ENCODE measurements around the gene TBCEL.

TBCEL gene

GRCh38 chr11:121138259-121138658 lies 114.4 kb downstream of the TBCEL start:
- no peak overlapping the region for H3K4me3 ChIP-seq (ENCODE audit: insufficient read depth, low read length, poor library complexity, severe bottlenecking)

GRCh38 chr11:121140369-121140768 lies 116.5 kb downstream of the TBCEL start:
- Histone ChIP-seq H3K79me2 (ENCODE audit: insufficient read depth, low read length) (no peaks in the 10 kb centered on the region), H3K9me2 (replicated peaks; ENCODE audit: insufficient read depth, low read length) (no peaks in the 10 kb centered on the region), H3F3A (ENCODE audit: insufficient read depth) (no peaks in the 10 kb centered on the region), H3K9ac (ENCODE audit: low read length) (no peak overlapping the region), H3K27ac (ENCODE audit: low read depth, low read length) (no peak overlapping the region), H2AFZ (ENCODE audit: low read depth, low read length, severe bottlenecking) (no peak overlapping the region), H3K27me3 (ENCODE audit: low read length) (0 out of 2 replicates have a peak, but pooled peaks cover 2% of the 10 kb centered on the region), H4K20me1 (ENCODE audit: low read depth, low read length) (no peaks in the 10 kb centered on the region), H3K9me3 (ENCODE audit: insufficient read depth, low read length) (no peaks in the 10 kb centered on the region), H3K36me3 (ENCODE audit: low read length) (no peaks in the 10 kb centered on the region), H3K4me3 (ENCODE audit: insufficient read depth, low read length, poor library complexity, severe bottlenecking) (no peak overlapping the region), H3K4me2 (ENCODE audit: low read depth, low read length, poor library complexity, severe bottlenecking) (no peak overlapping the region)
- TF ChIP-seq EZH2phosphoT487 (conservative IDR thresholded peaks at IDR 0.05; ENCODE audit: low read length): no peak
- no peak for TF ChIP-seq CTCF (IDR thresholded peaks at IDR 0.05; ENCODE audit: insufficient read depth, low read length, poor library complexity, severe bottlenecking)

More at GRCh38 chr11:121138259-121138658, 114.4 kb downstream of the TBCEL start:
- Histone ChIP-seq H3K9me3 (ENCODE audit: insufficient read depth, low read length) (no peaks in the 10 kb centered on the region), H2AFZ (ENCODE audit: low read depth, low read length, severe bottlenecking) (no peak overlapping the region), H3K36me3 (ENCODE audit: low read length) (no peaks in the 10 kb centered on the region), H3K27me3 (ENCODE audit: low read length) (0 out of 2 replicates have a peak, but pooled peaks cover 2% of the 10 kb centered on the region), H4K20me1 (ENCODE audit: low read depth, low read length) (no peaks in the 10 kb centered on the region), H3K79me2 (ENCODE audit: insufficient read depth, low read length) (no peaks in the 10 kb centered on the region), H3K9me2 (replicated peaks; ENCODE audit: insufficient read depth, low read length) (no peaks in the 10 kb centered on the region), H3F3A (ENCODE audit: insufficient read depth) (no peaks in the 10 kb centered on the region), H3K4me2 (ENCODE audit: low read depth, low read length, poor library complexity, severe bottlenecking) (no peak overlapping the region), H3K9ac (ENCODE audit: low read length) (no peak overlapping the region), H3K27ac (ENCODE audit: low read depth, low read length) (no peak overlapping the region)
- TF ChIP-seq EZH2phosphoT487 (conservative IDR thresholded peaks at IDR 0.05; ENCODE audit: low read length) (no peak), CTCF (IDR thresholded peaks at IDR 0.05; ENCODE audit: insufficient read depth, low read length, poor library complexity, severe bottlenecking) (no peak)

Measured in SU-DHL-6 (cell line).